ACC112 (cell line): ENCODE results near the gene ZNF518A.
"Not testable (repeated sequence)": the region's sequence is repeated elsewhere in the genome, so short reads cannot be mapped to it uniquely, and the experiment has no call there.

ENCODE experiments used
- H2AFZ ChIP-seq: fragments of 200-600 bp; sonication (generic); one replicate; pipeline ENCODE4 v1.6.0; 2017; ENCODE audit warnings: antibody characterized with exemption, low read length; ENCODE audit not compliant: unreplicated experiment
- H3K27ac ChIP-seq: fragments of 200-600 bp; sonication (generic); 2 replicates; pipeline ENCODE4 v1.5.1; 2014; ENCODE audit warnings: low read depth, mild to moderate bottlenecking, antibody characterized with exemption, low read length, moderate library complexity
- H3K27me3 ChIP-seq: fragments of 200-600 bp; sonication (generic); 2 replicates; pipeline ENCODE4 v1.6.1; 2014; ENCODE audit warnings: mild to moderate bottlenecking, antibody characterized with exemption, low read length, moderate library complexity, mixed read lengths; ENCODE audit not compliant: insufficient read depth
- H3K36me3 ChIP-seq: fragments of 200-600 bp; sonication (generic); 2 replicates; pipeline ENCODE4 v1.6.1; 2016; ENCODE audit warnings: mild to moderate bottlenecking, antibody characterized with exemption, low read length, moderate library complexity, mixed read lengths; ENCODE audit not compliant: insufficient read depth
- H3K4me1 ChIP-seq: fragments of 200-600 bp; sonication (generic); one replicate; pipeline ENCODE4 v1.6.1; 2016; ENCODE audit warnings: low read length, mixed read lengths; ENCODE audit not compliant: insufficient read depth, unreplicated experiment, control insufficient read depth
- H3K4me3 ChIP-seq: fragments of 200-600 bp; sonication (generic); 2 replicates; pipeline ENCODE4 v1.5.1; 2014; ENCODE audit warnings: mild to moderate bottlenecking, low read depth, low read length
- H3K79me2 ChIP-seq: fragments of 200-600 bp; sonication (generic); one replicate; pipeline ENCODE4 v1.6.0; 2016; ENCODE audit warnings: low read length; ENCODE audit not compliant: control insufficient read depth, unreplicated experiment, insufficient read depth

The ZNF518A gene

GRCh38 chr10:96189505-96189904 lies 59.4 kb downstream of the ZNF518A start:
- not testable (repeated sequence) for H3K36me3 ChIP-seq, H3K4me3 ChIP-seq, H3K79me2 ChIP-seq, H3K27ac ChIP-seq, H2AFZ ChIP-seq, H3K4me1 ChIP-seq, H3K27me3 ChIP-seq

DNA sequence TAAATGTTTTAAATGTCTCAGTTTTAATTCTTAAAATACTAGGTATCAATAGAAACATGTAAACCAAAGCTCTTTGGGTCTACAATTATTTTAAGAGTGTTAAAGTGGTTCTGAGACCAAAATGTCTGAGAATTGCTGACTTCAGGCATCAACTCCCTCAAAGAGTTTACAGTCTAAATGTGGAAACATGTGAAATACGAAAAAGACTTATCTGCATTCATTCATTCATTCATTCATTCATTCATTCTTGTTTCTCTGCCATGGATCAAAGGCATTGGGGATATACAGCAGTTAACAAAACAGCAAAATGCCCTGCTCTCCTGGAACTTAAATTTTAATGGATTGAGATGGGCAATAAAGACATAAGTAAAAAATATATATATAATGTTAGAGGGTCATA lies 71.4 kb downstream of the ZNF518A start:
- H3K79me2 ChIP-seq, result no peaks in the 10 kb centered on the region

GRCh38 chr10:96205580-96205979 lies 75.5 kb downstream of the ZNF518A start:
- Histone ChIP-seq H3K36me3 (no peaks in the 10 kb centered on the region), H2AFZ (no peak overlapping the region), H3K4me1 (no peaks in the 10 kb centered on the region), H3K27ac (no peak overlapping the region), H3K79me2 (no peaks in the 10 kb centered on the region), H3K27me3 (peaks cover 22% of the 10 kb centered on the region), H3K4me3 (no peak overlapping the region)

More for the DNA sequence above, 71.4 kb downstream of the ZNF518A start:
- Histone ChIP-seq H3K36me3 (no peaks in the 10 kb centered on the region), H2AFZ (no peak overlapping the region), H3K27me3 (peaks cover 11% of the 10 kb centered on the region), H3K4me1 (no peaks in the 10 kb centered on the region), H3K4me3 (no peak overlapping the region), H3K27ac (no peak overlapping the region)

- no peak overlapping the region for H3K27ac ChIP-seq
- H3K36me3 ChIP-seq, result no peaks in the 10 kb centered on the region
- peaks cover 26% of the 10 kb centered on the region for H3K27me3 ChIP-seq
- H2AFZ ChIP-seq, result no peak overlapping the region
- no peaks in the 10 kb centered on the region for H3K4me1 ChIP-seq
- H3K4me3 ChIP-seq, result no peak overlapping the region
- H3K79me2 ChIP-seq, result no peaks in the 10 kb centered on the region
These were observed 78.2 kb downstream of the ZNF518A start for GRCh38 chr10:96208271-96208670.

DNA sequence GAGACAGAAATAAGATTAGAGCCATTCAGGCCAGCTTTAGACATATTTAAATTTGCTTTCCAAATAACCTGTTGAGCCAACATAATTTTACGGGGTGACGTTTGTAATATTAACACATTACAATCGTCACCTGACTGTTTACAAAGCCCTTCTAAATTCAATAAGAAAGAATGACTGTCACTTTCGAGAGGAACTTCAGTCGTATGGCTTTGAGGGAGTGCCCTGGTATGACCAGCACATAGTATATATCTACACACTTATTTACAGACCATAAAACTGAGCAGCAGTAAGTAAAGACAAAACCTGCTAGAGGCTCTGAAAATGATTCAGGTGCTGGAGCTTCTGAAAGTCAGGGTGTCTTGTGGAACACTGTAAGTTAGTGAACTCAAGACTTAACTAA lies 78.8 kb downstream of the ZNF518A start:
- Histone ChIP-seq H2AFZ (no peak overlapping the region), H3K27me3 (peaks cover 28% of the 10 kb centered on the region), H3K79me2 (no peaks in the 10 kb centered on the region), H3K36me3 (no peaks in the 10 kb centered on the region), H3K4me3 (no peak overlapping the region), H3K27ac (no peak overlapping the region), H3K4me1 (no peaks in the 10 kb centered on the region)

DNA sequence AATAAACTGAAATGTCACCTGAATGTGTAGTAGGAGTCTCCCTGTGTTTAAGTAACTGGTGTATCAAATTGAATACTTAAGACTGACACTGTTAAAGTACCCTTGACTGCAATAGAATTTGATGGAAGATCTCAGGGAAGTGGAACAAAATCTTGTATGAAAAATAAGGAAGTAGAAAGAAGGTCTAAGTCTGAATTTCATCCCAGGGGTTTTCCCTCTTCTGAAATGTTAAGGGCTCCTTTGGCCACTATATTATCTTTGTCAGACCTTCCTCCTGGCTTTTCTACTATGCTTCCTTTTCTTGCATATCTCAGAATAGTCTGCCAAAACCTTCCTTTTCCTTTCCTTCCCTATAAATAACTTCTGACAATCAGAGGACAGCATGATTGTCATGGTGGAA lies 81.7 kb downstream of the ZNF518A start:
- Histone ChIP-seq H3K27ac (no peak overlapping the region), H2AFZ (no peak overlapping the region), H3K79me2 (no peaks in the 10 kb centered on the region), H3K4me1 (no peaks in the 10 kb centered on the region), H3K27me3 (peaks cover 28% of the 10 kb centered on the region; the same call in 1 of the 2 replicates), H3K4me3 (no peak overlapping the region), H3K36me3 (no peaks in the 10 kb centered on the region)

DNA sequence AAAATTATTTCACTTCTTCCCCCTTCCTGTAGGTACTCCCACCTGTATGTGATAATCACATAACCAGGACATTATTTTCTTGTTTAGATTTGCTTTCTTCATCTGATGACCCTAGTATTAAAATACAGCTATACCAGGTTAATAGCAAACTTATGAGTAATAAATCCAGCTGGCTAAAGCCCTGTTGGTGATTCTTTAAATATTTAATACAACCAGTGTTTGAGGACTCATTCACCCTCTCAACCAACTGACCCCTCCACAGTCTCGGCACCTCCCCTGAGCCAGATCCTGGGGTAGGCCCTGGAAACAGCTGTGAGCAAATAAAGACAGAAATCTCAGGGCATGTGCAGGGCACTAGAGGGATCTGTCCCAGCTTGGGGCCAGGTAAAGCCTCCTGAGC lies 82.8 kb downstream of the ZNF518A start:
- Histone ChIP-seq H3K79me2 (no peaks in the 10 kb centered on the region), H2AFZ (no peak overlapping the region), H3K36me3 (no peaks in the 10 kb centered on the region), H3K4me3 (no peak overlapping the region), H3K4me1 (no peaks in the 10 kb centered on the region), H3K27ac (no peak overlapping the region), H3K27me3 (peaks cover 30% of the 10 kb centered on the region; the same call in 1 of the 2 replicates)
